DMS153 treated with DMSO at 0.1 percent for 48 hours (cell line): ENCODE measurements around the gene SHCBP1.
"Not testable (repeated sequence)": the region's sequence is repeated elsewhere in the genome, so short reads cannot be mapped to it uniquely, and the experiment has no call there.

Source experiments
- DNase-seq: peaks from one replicate; lab custom pipeline; 2025; ENCODE audit not compliant: unreplicated experiment; lab: John Stamatoyannopoulos, UW

Gene SHCBP1

DNA sequence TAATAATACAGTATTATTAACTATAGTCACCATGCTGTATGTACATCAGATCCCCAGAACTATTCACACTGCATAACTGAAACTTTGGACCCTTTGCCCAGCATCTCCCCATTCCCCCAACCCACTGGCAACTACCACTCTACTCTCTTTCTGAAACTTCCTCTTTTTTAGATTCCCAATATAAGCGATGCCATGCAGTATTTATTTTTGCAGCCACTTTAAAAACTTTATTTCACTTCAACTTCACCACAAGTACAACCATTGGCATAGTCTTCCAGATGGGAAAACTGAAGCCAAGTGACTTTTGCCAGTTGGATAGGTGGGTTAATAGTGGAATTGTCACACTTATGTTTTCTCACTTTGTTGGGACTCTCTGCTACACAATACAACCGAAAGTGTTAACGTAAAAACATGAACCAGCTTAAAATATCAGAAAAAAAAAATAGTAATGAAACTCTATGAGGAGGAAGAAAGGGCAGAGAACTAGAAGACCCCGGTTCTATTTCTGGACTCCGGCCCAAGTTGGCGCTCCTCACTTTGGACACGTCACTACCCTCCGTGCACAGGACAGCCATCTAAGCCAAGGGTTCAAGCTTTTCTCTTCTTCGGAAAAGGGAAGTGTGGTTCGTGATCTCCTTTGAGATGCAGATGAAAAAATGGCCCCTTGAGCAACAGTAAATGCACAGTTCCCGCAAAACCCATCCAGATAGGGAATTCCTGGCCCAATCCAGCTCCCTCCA lies 743 bp downstream of the SHCBP1 start:
- DNase-seq, result no peak

DNA sequence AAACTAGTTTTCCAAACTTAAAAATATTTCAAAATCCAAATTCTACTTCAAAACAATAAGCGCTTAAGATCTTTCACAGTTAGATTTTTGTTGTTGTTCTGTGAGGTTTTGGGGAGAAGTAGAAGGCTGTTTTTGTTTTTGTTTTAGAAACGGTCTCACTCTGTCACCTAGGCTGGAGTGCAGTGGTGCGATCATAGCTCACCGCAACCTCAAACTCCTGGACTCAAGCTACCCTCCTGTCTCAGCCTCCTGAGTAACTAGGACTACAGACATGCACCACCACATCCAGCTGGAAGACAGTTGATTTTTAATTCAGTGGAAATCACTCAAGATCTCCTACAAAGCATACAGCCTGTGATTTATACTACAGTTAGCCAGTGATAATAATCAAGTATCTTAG lies 2.7 kb downstream of the SHCBP1 start:
- DNase-seq, result no peak

DNA sequence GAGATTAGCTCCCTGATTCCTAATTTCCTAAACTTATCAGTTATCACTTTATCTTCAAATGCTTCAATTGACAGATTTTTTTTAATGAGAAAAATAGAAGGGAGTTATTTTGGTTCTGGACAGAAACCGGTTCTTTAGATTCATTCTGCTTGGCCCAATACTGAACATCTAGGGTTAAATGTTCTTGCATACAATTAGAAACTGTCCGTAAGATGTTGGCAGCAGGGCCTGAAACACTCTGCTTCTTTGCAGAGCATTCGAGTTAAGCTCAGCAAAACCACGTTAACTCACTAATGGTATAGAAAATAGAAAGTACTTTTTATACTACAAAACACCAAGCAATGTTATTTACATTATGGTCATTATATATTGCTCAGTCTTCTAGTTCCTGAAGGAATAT lies 7.2 kb downstream of the SHCBP1 start:
- no peak for DNase-seq

DNA sequence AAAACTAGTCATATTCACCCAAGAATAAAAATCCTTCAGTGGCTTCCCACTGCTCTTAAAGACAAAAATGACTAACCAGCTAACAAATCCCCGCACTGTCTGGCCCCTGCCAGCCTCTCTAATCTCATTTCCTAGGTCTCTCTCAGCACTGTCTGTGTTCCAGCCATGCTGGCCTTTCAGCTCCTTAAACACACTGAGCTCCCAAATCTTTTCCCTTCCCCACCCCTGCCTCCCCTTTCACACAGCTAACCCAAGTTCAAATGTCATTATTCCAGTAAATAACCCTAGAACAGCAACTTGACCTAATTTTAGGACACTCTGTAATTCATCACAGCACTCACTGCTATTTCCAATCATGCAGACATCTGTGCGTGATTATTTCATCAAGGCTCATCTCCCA lies 7.8 kb downstream of the SHCBP1 start:
- DNase-seq, result no peak

DNA sequence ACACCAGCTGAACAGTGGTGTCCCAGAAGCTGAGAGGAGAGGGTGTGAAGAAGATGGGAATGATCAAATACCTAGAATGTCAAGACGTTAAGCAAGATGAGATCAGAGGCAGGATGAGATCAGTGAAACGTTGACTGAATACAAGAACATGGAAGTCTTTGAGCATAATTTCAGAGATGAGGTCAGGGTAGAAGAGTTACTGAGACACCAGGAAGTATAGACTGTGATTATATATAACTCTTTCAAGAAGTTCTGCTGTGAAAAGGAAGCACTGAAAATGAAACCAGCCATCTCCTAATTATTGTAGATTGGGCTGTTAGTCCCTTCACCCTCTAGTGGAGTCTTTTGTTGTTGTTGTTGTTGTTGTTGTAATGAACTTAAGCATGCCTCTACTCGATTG lies 9.1 kb downstream of the SHCBP1 start:
- DNase-seq, result no peak

DNA sequence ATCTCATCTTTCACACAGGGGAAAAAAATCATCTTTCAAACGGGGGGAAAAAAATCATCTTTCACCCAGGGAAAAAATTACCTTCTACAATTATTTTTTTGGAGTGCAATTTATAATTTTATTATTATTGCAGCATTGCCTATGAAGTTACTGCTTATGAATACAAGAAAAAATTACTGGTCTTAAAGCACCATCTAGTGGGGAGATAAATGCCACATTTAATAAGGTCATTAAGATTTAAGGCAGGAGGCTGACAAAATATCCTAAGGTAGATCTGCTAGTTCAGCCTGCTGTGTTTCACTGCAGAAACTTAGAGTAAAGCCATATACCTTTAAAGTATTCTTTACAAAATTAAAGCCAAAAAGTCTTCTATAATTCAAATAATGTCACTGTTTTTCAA lies 13.7 kb downstream of the SHCBP1 start:
- DNase-seq, result no peak

DNA sequence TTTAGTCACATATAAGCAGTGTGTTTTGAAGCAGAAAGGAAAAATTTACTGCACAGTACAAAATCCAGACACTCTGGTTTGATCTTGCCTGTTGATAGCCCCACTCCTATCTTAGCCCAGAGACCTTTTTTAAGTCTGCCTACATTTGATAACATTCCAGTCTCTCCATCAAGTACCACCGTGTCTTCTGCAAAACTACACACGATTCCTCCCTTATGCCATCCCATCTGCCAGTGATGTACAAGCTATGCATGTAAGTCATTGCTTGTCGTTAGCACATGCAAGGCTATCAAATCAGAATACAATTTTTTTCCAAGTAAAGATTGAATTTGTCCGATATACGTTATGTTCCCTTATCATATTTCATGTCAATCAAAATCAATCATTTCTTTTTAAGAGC lies 14.9 kb downstream of the SHCBP1 start:
- no peak for DNase-seq

DNA sequence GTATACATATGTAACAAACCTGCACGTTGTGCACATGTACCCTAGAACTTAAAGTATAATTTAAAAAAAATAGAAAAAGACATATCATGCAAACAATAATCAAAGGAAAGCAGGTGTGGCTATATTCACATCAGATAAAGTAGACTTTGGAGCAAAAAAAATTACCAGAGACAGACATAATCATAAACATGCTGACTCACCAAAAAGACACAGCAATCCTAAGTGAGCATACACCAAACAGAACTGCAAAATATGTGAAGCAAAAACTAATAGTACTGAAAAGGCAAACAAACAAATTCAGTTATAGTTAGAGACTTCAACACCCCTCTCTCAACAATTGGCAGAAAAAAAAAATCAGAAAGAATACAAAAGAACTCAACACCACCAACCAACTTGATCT lies 29.9 kb downstream of the SHCBP1 start:
- no peak for DNase-seq

DNA sequence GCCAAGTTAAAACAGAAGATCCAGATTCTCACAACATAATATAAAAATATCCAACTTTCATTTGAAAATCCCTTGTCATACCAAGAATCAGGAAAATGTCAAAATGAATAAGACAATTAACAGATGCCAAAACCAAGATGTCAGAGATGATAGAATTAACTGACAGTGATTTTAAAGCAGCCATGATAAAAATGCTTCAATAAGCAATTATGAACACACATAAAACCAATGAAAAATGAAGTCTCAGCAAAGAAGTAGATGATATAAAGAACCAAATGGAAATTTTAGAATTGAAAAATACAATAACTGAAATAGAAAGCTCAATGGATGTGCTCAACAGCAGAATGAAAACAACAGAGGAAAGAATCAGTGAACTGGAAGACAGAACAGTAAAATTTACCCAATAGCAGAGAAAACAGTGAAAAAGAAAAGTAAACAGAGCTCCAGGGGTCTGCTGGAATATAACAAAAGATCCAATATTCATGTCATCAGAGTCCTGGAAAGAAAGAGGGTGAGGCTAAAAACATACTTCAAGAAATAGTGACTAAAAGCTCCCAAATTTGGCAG lies 35.1 kb downstream of the SHCBP1 start:
- DNase-seq, result no peak

DNA sequence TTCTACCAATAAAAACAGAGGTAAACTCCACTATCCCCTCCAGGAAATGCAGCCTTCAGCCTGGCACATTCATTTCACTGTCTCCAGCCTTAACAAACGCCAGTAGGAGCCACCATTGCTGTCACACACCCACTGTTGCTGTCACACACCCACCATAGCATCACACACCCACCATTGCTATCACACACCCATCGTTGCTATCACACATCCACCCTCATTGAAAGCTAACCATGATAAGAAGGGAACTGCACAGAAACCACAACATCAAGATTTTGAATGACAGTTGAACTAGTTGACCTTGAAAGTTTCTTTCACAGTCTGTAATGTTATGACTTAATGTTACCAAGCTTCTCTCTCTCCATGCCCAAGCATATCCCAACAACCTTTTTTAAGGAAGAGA lies 38.1 kb downstream of the SHCBP1 start:
- DNase-seq, result no peak

DNA sequence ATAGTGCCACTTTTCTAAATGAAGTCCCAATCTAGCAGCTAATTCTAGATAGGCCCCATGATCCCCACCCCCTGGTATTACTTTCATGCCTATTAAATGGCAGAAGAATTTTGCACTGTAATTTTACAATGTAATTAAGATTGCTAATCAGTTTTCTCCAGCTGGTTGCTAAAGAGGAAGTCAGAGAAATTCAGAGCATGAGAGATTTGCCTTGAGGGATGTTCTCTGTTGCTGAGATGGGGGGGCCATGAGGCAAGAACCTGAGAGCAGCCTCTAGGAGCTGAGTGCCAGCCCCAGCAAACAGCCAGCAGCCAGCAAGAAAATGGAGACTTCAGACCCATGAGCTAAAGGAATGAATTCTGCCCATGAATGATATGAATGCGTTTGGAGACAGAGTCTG lies 38.9 kb downstream of the SHCBP1 start:
- DNase-seq, result no peak

DNA sequence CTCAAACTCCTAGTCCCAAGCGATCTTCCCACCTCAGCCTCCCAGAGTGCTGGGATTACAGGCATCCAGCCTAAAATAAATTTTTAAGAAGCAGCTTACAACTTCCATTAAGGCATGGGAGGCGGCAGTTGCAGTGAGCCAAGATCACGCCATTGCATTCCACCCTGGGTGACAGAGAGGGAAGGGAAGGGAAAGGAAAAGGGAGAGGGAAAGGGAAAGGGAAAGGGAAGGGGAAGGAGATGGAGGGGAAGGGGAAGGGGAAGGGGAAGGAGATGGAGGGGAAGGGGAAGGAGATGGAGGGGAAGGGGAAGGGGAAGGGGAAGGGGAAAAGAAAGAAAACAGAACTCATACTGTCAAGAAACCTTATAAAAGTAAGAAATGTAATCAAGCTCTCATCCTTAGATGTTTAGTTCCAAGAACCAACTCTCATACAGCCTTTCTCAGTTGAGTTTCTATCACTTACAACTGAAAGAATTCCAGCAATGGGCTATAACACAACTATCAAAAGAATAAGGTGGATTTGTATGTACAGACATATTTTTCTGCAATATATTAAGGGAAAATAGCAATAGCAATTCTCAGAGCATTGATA lies 43.1 kb downstream of the SHCBP1 start:
- no peak for DNase-seq

DNA sequence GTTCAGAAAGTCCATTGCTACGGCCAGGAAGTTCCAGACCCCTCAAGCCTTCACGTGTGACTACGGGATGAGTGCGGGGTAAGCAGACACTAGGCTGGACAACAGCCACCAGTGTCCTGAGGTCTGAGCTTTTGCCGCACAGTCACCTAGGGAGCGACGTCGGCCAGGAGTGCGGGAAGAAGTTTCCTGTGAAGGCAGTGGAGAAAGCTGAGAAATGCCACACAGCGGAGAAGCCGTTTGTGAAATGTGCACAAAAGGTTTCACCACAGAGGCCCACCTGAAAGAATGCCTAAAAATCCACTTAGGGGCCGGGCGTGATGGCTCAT lies 47.4 kb downstream of the SHCBP1 start:
- DNase-seq, result no peak

DNA sequence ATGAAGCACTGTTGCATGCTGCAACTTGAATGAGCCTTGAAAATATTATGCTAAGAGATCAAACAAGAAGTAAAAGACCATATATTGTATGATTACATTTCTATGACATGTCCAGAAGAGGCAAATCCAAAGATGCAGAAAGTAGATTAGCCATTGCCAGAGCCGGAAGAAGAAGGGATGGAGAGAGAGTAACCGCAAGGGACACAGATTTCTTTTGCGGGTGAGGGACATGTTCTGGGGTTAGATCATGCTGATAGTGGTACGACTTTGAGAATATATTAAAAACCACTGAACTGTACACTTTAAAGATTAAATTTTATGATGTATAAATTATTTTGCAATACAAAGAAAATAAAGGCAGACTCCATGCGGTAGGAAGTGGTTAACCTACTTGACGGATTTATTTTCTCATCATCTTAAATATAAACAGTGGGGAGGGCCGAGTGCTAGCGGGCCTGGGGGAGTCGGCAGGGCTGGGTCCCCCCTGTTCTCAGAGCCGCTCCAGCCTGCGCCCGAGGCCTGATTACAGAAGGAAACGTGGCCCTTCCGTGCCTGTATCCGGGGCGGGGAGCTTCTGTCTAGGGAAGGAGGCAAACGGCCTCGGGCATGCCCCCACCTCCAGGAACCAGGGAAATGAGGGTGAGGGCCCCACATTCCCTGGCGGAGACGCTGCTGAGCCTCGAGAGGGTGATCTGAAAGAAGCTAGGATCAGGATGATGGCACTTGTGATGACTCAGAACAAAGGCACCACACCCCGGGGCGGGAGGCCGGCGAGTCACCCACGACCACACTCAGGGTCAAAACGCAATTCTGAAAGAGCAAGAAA lies 48.0 kb downstream of the SHCBP1 start:
- DNase-seq, result no peak

DNA sequence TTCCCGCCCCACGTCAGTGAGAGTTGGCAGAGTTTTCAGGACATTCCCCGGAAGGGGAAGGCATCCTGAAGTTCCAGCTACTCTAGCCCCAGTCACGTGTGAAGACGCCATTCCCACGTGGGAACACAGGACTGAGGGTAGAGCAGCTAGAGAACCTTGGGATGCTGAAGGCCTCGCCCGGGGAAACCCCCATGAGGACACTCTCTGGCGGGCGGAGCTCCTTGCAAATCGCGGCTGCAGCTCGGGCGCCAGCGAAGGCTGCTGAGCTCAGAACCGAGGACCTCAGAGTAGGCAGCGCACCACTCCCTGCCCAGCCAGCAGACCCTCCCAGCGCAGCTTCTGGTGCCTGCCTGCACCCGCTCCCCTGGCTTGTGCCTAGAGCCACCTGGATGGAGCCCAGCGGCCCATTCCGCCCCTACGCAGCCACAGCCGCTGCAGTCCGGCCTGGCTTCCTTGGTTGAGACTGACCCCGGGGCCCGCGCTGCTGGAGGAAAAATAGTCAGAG lies 51.9 kb downstream of the SHCBP1 start:
- no peak for DNase-seq

DNA sequence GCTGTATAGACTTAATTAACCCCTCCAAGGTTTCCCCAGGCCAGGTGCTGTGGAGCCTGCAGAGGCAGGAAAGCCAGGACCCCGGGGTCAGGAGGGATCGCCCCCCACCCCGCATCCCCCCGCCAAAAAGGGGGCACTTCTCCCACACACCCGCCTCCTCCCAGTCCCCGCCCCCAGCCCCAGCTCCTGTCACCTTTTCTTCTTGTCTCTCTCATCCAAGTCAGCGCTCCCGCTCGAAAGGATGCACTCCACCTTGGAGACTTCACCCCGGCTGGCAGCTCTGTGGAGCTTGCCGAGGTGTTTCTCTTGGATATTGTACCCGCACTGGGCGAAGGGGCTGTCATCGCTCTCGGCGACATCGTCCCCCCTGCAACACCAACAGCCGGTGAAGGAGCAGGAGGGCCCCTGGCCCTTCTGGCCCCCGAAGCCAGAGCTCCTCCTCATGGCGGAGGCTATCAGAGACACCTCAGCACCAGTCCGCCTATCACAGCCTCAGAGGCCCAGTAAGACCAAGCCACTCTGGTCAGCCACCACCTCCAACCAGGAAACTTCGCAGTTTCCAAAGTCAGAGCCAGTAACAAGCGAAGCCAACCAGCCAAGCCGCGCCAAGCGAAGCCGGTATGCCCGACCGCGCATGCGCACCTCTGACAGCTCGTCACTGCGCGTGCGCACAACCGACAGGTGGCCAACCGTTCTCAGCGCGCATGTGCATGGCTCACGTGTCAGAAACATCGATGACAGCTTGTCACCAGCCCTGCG lies 52.5 kb downstream of the SHCBP1 start:
- no peak for DNase-seq

DNA sequence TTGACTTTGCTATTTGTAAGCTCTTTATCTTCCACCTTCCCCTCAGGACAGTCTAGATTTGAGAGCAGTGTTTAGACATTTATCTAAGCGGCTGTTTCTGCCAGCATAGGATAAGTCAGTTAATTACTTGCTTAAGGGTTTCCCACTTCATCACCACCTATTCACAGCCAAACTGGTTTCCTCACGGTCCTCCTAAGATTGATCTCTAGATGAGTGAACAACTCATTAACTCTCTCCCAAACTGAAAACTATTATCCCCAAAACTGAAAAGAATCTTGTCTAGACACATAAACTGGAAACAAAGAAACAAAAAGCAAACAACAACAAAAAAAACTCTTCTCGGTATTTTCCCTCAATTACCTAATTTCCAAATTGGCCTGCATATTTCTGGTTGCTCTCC lies 58.2 kb downstream of the SHCBP1 start:
- DNase-seq, result no peak

DNA sequence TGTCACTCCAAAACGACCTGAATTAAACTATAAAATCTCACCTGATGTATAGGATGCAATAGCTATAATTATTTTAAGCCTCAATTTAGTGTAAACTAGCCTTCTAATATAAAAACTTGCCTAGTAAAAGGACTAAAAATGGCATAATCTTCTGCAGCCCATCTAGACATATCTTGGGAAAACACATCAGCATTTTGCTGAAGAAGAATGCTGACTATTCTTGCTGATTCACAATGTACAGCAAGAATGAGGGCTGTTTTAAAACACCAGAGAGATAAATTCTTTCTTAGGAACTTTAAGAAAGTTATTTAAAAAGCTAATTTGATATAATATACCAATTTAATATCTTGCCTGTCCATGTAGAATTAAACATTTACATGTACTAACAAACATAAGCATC lies 63.2 kb downstream of the SHCBP1 start:
- no peak for DNase-seq

DNA sequence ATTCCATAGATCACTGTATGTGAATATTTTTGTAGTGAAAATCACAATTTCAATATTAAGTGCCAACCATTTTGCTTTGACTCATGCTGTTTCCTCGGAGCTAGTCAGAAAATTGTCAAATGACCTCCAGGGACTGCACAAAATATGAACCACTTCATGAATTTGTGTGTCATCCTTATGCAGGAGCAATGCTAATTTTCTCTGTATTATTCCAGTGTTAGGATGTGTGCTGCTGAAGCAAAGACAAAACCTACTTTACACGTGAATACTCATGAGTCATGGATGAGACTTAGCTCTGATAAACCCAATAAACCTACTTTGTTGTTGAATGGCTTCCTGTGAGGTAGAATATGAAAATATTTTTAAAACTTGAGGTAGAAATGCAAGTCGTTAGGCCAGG lies 65.2 kb downstream of the SHCBP1 start:
- DNase-seq, result no peak

DNA sequence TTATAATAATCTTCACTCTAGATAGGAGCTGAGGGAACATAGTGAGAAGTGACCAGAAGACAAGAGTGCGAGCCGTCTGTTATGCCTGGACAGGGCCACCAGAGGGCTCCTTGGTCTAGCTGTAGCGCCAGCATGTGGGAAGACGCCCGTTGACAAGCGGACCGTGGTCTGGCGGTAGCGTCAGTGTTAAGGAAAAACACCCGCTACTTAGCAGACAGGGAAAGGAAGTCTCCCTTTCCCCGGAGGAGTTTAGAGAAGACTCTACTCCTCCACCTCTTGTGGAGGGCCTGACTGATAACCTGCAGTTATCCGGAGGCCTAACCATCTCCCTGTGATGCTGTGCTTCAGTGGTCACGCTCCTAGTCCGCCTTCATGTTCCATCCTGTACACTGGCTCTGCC lies 66.7 kb downstream of the SHCBP1 start:
- not testable (repeated sequence) for DNase-seq

DNA sequence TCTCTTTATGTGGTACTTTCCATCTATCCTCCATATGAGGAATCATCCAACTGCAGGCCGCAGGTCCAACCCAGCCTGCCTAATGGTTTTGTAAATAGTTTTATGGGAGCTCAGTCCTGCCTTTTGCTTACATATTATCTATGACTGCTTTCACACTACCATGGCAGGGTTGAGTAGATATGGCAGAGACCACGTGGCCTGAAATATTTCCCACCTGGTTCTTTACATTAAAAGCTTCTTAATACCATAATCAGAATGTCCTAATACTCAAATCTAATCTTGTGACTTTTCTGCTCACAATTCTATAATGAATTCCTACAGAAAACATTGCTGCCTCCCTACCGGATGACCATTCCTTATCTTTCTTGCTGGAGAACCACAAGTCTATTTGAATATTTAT lies 71.7 kb downstream of the SHCBP1 start:
- DNase-seq, result no peak
